PFSK-1 (cell line): Measurements from ENCODE around the gene GNA15.

Experiments
- POLR2AphosphoS5 ChIP-seq: IDR thresholded peaks from 2 replicates; pipeline ENCODE4 v1.6.1; 2012; ENCODE audit warnings: low read depth, mild to moderate bottlenecking, control low read depth, low read length, moderate library complexity
- SIN3A ChIP-seq: IDR thresholded peaks from 2 replicates; pipeline ENCODE4 v1.6.1; 2012; ENCODE audit warnings: mild to moderate bottlenecking, low read length, moderate library complexity, borderline replicate concordance; ENCODE audit not compliant: insufficient read depth
- TAF1 ChIP-seq: IDR thresholded peaks from 2 replicates; pipeline ENCODE4 v1.6.1; 2012; ENCODE audit warnings: low read length, control low read depth, borderline replicate concordance; ENCODE audit not compliant: insufficient read depth
- TF ChIP-seq, protein P1 (sequence below), 2 experiments: IDR thresholded peaks; 2 replicates each; pipeline versions ENCODE4 v1.6.1 to v1.8.0; 2011 to 2012; ENCODE audit warnings: low read depth in 2 of 2, low read length in 2 of 2, control low read depth in 1 of 2, inconsistent platforms in 1 of 2, mild to moderate bottlenecking in 1 of 2, moderate library complexity in 1 of 2; ENCODE audit not compliant: insufficient read depth in 1 of 2

DNA sequence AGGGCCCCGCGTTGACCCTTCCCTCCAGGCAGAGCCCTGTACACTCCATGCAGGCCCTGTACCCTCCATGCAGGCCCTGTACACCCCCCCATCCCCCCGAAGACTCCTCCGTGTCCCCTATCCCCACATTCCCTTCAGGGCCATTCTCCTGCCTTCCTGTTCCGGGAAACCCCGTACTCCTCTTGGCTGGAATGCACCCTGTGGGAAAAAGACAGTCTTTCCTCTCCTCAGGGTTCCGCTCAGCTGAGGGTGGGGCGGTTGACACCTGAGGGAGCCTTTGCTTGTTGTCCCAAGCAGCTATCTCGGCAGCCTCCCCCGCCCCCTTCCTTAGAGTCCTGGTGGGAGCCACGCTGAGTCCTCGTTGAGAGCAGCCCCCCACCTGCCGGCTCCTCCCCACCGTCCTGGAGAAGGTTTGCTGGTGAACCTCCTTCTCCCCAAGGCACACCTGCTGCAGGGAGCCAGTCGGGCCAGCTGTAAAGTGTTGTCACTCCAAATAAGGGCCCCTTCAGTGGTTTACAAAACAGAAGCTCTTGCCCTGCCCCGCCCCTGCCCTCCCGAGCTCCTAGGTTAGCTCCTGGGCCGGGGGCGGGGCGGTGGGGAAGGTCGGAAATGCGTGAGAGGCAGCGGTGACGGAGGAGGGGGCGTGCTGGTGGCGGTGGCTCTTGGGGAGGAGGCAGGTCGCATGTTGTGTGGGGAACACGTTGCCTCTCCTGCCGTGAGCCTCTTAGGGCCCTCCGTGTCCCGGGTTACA, 40.2 kb upstream of the GNA15 start:
- TF ChIP-seq POLR2AphosphoS5 = no peak
- no peak for TF ChIP-seq SIN3A
- TF ChIP-seq, protein P1, sequence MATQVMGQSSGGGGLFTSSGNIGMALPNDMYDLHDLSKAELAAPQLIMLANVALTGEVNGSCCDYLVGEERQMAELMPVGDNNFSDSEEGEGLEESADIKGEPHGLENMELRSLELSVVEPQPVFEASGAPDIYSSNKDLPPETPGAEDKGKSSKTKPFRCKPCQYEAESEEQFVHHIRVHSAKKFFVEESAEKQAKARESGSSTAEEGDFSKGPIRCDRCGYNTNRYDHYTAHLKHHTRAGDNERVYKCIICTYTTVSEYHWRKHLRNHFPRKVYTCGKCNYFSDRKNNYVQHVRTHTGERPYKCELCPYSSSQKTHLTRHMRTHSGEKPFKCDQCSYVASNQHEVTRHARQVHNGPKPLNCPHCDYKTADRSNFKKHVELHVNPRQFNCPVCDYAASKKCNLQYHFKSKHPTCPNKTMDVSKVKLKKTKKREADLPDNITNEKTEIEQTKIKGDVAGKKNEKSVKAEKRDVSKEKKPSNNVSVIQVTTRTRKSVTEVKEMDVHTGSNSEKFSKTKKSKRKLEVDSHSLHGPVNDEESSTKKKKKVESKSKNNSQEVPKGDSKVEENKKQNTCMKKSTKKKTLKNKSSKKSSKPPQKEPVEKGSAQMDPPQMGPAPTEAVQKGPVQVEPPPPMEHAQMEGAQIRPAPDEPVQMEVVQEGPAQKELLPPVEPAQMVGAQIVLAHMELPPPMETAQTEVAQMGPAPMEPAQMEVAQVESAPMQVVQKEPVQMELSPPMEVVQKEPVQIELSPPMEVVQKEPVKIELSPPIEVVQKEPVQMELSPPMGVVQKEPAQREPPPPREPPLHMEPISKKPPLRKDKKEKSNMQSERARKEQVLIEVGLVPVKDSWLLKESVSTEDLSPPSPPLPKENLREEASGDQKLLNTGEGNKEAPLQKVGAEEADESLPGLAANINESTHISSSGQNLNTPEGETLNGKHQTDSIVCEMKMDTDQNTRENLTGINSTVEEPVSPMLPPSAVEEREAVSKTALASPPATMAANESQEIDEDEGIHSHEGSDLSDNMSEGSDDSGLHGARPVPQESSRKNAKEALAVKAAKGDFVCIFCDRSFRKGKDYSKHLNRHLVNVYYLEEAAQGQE (IDR thresholded peaks at IDR 0.05; ENCODE audit: insufficient read depth in 1 of 2, low read depth in 2 of 2, low read length in 2 of 2) = no peak
- TF ChIP-seq TAF1 = no peak
